Retina (tissue), 1 donor: ENCODE data around the gene PRR12.
"Not testable (repeated sequence)": the region's sequence is repeated elsewhere in the genome, so short reads cannot be mapped to it uniquely, and the experiment has no call there.

ENCODE experiments used
- DNase-seq: peaks from one replicate; pipeline ENCODE4 v3.0.0-alpha.2; 2016

The PRR12 gene

GRCh38 chr19:49592486-49593232 lies 1.7 kb downstream of the PRR12 start:
- DNase-seq: no peak

- DNase-seq: peak; percentile 83
Measured at GRCh38 chr19:49593233-49594113, 2.5 kb downstream of the PRR12 start.

GRCh38 chr19:49594157-49594992 lies 3.4 kb downstream of the PRR12 start:
- no peak for DNase-seq

- DNase-seq: no peak
Measured at GRCh38 chr19:49594993-49595818, 4.2 kb downstream of the PRR12 start.

- DNase-seq: no peak
Measured at GRCh38 chr19:49595819-49596404, 4.9 kb downstream of the PRR12 start.

- DNase-seq: no peak
Measured at GRCh38 chr19:49596407-49596806, 5.4 kb downstream of the PRR12 start.

- no peak for DNase-seq
Measured at GRCh38 chr19:49596954-49597702, 6.1 kb downstream of the PRR12 start.

GRCh38 chr19:49597703-49597974 lies 6.7 kb downstream of the PRR12 start:
- DNase-seq: no peak

GRCh38 chr19:49599378-49600295 lies 8.7 kb downstream of the PRR12 start:
- no peak for DNase-seq

- DNase-seq: no peak
Measured at GRCh38 chr19:49601482-49602038, 10.6 kb downstream of the PRR12 start.

- no peak for DNase-seq
Measured at GRCh38 chr19:49602806-49603205, 11.8 kb downstream of the PRR12 start.

GRCh38 chr19:49605605-49606004 lies 14.6 kb downstream of the PRR12 start:
- no peak for DNase-seq

GRCh38 chr19:49609499-49610092 lies 18.6 kb downstream of the PRR12 start:
- DNase-seq: no peak

GRCh38 chr19:49613374-49613773 lies 22.4 kb downstream of the PRR12 start:
- DNase-seq: no peak

GRCh38 chr19:49614096-49614833 lies 23.3 kb downstream of the PRR12 start:
- no peak for DNase-seq

- no peak for DNase-seq
Measured at GRCh38 chr19:49615861-49616260, 24.9 kb downstream of the PRR12 start.

- no peak for DNase-seq
Measured at GRCh38 chr19:49616532-49616931, 25.6 kb downstream of the PRR12 start.

- DNase-seq: no peak
Measured at GRCh38 chr19:49616945-49617344, 26.0 kb downstream of the PRR12 start.

GRCh38 chr19:49617860-49618259 lies 26.9 kb downstream of the PRR12 start:
- not testable (repeated sequence) for DNase-seq
